ENCODE data around the gene SMIM15.

The SMIM15 gene

GRCh38 chr5:61159070-61159469 is 3.2 kb downstream of the SMIM15 start:
- Histone ChIP-seq H3K27me3 (ENCODE audit: insufficient read depth, low read length) (no peaks in the 10 kb centered on the region), H3K4me3 (ENCODE audit: low read length) (no peak overlapping the region), H3K36me3 (ENCODE audit: insufficient read depth, low read depth, low read length) (peaks cover 44% of the 10 kb centered on the region), H3K9ac (ENCODE audit: low read depth, low read length) (no peak overlapping the region), H3K27ac (ENCODE audit: low read length) (no peak overlapping the region), H3K9me3 (ENCODE audit: insufficient read depth, low read depth, low read length) (peaks cover 3% of the 10 kb centered on the region; the same call in 1 of the 2 replicates), H3K4me1 (ENCODE audit: insufficient read depth, low read length) (0 out of 2 replicates have a peak, but pooled peaks cover 3% of the 10 kb centered on the region)

- no peaks in the 10 kb centered on the region for H3K27me3 ChIP-seq (ENCODE audit: insufficient read depth, low read length)
- peaks cover 7% of the 10 kb centered on the region; the same call in 1 of the 2 replicates for H3K36me3 ChIP-seq (ENCODE audit: insufficient read depth, low read depth, low read length)
These were observed 10.4 kb downstream of the SMIM15 start for GRCh38 chr5:61151893-61152292.

DNA sequence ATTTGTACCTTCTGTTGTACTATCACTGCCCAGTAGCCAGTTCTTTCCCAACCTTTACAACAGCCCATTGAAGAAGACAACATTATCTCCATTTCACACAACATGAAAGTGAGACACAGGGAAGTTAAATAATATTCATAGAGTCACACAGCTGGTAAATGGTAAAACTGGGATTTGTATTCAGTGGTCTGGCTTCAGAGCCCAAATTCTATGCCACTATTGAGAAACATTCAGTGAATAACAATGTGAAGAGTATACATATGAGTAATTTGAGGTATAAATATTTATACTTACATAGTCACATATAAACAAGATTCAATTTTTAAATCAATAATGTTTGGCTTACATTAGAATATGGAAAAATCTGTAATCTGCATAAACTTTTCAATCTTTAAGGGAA is 13.8 kb downstream of the SMIM15 start:
- H3K4me1 ChIP-seq (ENCODE audit: insufficient read depth, low read length): no peaks in the 10 kb centered on the region
- H3K27me3 ChIP-seq (ENCODE audit: insufficient read depth, low read length): no peaks in the 10 kb centered on the region
- no peak overlapping the region for H3K27ac ChIP-seq (ENCODE audit: low read length)
- no peaks in the 10 kb centered on the region for H3K36me3 ChIP-seq (ENCODE audit: insufficient read depth, low read depth, low read length)
- no peak overlapping the region for H3K9ac ChIP-seq (ENCODE audit: low read depth, low read length)
- no peaks in the 10 kb centered on the region for H3K9me3 ChIP-seq (ENCODE audit: insufficient read depth, low read depth, low read length)
- H3K4me3 ChIP-seq (ENCODE audit: low read length): no peak overlapping the region

More at GRCh38 chr5:61151893-61152292, 10.4 kb downstream of the SMIM15 start:
- no peak overlapping the region for H3K27ac ChIP-seq (ENCODE audit: low read length)
- no peak overlapping the region for H3K9ac ChIP-seq (ENCODE audit: low read depth, low read length)
- no peaks in the 10 kb centered on the region for H3K9me3 ChIP-seq (ENCODE audit: insufficient read depth, low read depth, low read length)
- no peaks in the 10 kb centered on the region for H3K4me1 ChIP-seq (ENCODE audit: insufficient read depth, low read length)
- no peak overlapping the region for H3K4me3 ChIP-seq (ENCODE audit: low read length)

- Histone ChIP-seq H3K4me3 (ENCODE audit: low read length) (no peak overlapping the region), H3K36me3 (ENCODE audit: insufficient read depth, low read depth, low read length) (no peaks in the 10 kb centered on the region), H3K27ac (ENCODE audit: low read length) (no peak overlapping the region), H3K27me3 (ENCODE audit: insufficient read depth, low read length) (no peaks in the 10 kb centered on the region), H3K4me1 (ENCODE audit: insufficient read depth, low read length) (no peaks in the 10 kb centered on the region), H3K9ac (ENCODE audit: low read depth, low read length) (no peak overlapping the region), H3K9me3 (ENCODE audit: insufficient read depth, low read depth, low read length) (no peaks in the 10 kb centered on the region)
These were observed 19.5 kb downstream of the SMIM15 start for GRCh38 chr5:61142811-61143210.

GRCh38 chr5:61142391-61142790 is 19.9 kb downstream of the SMIM15 start:
- no peak overlapping the region for H3K27ac ChIP-seq (ENCODE audit: low read length)
- no peak overlapping the region for H3K9ac ChIP-seq (ENCODE audit: low read depth, low read length)
- no peaks in the 10 kb centered on the region for H3K4me1 ChIP-seq (ENCODE audit: insufficient read depth, low read length)
- no peaks in the 10 kb centered on the region for H3K9me3 ChIP-seq (ENCODE audit: insufficient read depth, low read depth, low read length)
- H3K27me3 ChIP-seq (ENCODE audit: insufficient read depth, low read length): no peaks in the 10 kb centered on the region
- H3K36me3 ChIP-seq (ENCODE audit: insufficient read depth, low read depth, low read length): no peaks in the 10 kb centered on the region
- H3K4me3 ChIP-seq (ENCODE audit: low read length): no peak overlapping the region

- H3K9me3 ChIP-seq (ENCODE audit: insufficient read depth, low read depth, low read length): no peaks in the 10 kb centered on the region
- H3K36me3 ChIP-seq (ENCODE audit: insufficient read depth, low read depth, low read length): no peaks in the 10 kb centered on the region
- H3K4me3 ChIP-seq (ENCODE audit: low read length): no peak overlapping the region
- H3K27ac ChIP-seq (ENCODE audit: low read length): no peak overlapping the region
- H3K27me3 ChIP-seq (ENCODE audit: insufficient read depth, low read length): no peaks in the 10 kb centered on the region
- no peak overlapping the region for H3K9ac ChIP-seq (ENCODE audit: low read depth, low read length)
- H3K4me1 ChIP-seq (ENCODE audit: insufficient read depth, low read length): no peaks in the 10 kb centered on the region
These were observed 20.5 kb downstream of the SMIM15 start for GRCh38 chr5:61141801-61142200.

GRCh38 chr5:61139931-61140330 is 22.3 kb downstream of the SMIM15 start:
- Histone ChIP-seq H3K27ac (ENCODE audit: low read length) (no peak overlapping the region), H3K9ac (ENCODE audit: low read depth, low read length) (no peak overlapping the region), H3K4me1 (ENCODE audit: insufficient read depth, low read length) (no peaks in the 10 kb centered on the region), H3K4me3 (ENCODE audit: low read length) (no peak overlapping the region), H3K9me3 (ENCODE audit: insufficient read depth, low read depth, low read length) (no peaks in the 10 kb centered on the region), H3K36me3 (ENCODE audit: insufficient read depth, low read depth, low read length) (no peaks in the 10 kb centered on the region), H3K27me3 (ENCODE audit: insufficient read depth, low read length) (no peaks in the 10 kb centered on the region)

- no peak overlapping the region for H3K4me3 ChIP-seq (ENCODE audit: low read length)
- no peaks in the 10 kb centered on the region for H3K27me3 ChIP-seq (ENCODE audit: insufficient read depth, low read length)
- H3K36me3 ChIP-seq (ENCODE audit: insufficient read depth, low read depth, low read length): no peaks in the 10 kb centered on the region
- no peaks in the 10 kb centered on the region for H3K9me3 ChIP-seq (ENCODE audit: insufficient read depth, low read depth, low read length)
- H3K27ac ChIP-seq (ENCODE audit: low read length): no peak overlapping the region
- H3K9ac ChIP-seq (ENCODE audit: low read depth, low read length): no peak overlapping the region
- no peaks in the 10 kb centered on the region for H3K4me1 ChIP-seq (ENCODE audit: insufficient read depth, low read length)
These were observed 23.0 kb downstream of the SMIM15 start for GRCh38 chr5:61139094-61139873.

- H3K27me3 ChIP-seq (ENCODE audit: insufficient read depth, low read length): no peaks in the 10 kb centered on the region
These were observed 24.4 kb downstream of the SMIM15 start for GRCh38 chr5:61137835-61138234.

DNA sequence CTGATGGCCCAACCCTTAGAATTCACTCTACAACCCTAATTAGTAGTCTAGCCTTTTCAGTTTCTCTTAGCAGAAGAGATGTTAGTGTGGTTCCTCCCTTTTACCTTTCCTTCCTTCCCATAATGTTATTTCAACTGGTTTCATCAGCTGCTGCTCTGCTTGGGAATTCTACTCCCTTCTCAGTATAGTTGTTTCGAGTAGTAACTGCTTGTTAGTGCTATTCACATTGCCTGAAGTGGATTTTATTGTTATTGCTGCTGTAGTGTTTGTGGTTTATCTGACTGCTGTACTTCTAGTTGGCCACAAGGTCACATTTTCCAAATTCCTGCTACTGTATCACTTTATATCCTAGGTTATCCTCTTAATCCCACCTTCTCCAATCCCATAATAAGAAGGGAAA is 29.7 kb downstream of the SMIM15 start:
- H3K27ac ChIP-seq (ENCODE audit: low read length): no peak overlapping the region

More at GRCh38 chr5:61137835-61138234, 24.4 kb downstream of the SMIM15 start:
- Histone ChIP-seq H3K27ac (ENCODE audit: low read length) (no peak overlapping the region), H3K4me1 (ENCODE audit: insufficient read depth, low read length) (no peaks in the 10 kb centered on the region), H3K4me3 (ENCODE audit: low read length) (no peak overlapping the region), H3K36me3 (ENCODE audit: insufficient read depth, low read depth, low read length) (no peaks in the 10 kb centered on the region), H3K9me3 (ENCODE audit: insufficient read depth, low read depth, low read length) (no peaks in the 10 kb centered on the region), H3K9ac (ENCODE audit: low read depth, low read length) (no peak overlapping the region)

DNA sequence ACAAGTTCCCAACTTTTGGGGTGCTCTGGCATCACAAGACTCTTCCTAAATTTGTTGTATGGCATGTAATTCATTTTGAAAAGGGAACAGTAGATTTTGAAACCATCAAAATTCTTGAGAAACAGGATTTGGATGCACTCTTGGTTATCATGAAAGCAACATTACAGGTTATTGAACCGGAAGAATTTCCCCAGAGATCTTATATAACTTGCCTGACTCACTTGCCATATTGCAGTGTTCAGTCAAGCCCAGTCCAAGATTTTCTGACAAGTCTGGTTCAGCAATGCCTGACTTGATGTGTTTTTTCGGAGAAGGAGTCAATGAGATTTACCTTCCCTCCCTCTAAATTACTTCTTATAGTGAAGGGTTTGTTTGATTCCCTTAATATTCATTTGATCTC is 32.0 kb downstream of the SMIM15 start:
- Histone ChIP-seq H3K9ac (ENCODE audit: low read depth, low read length) (no peak overlapping the region), H3K4me1 (ENCODE audit: insufficient read depth, low read length) (no peaks in the 10 kb centered on the region), H3K36me3 (ENCODE audit: insufficient read depth, low read depth, low read length) (no peaks in the 10 kb centered on the region), H3K9me3 (ENCODE audit: insufficient read depth, low read depth, low read length) (no peaks in the 10 kb centered on the region), H3K4me3 (ENCODE audit: low read length) (no peak overlapping the region), H3K27ac (ENCODE audit: low read length) (no peak overlapping the region), H3K27me3 (ENCODE audit: insufficient read depth, low read length) (no peaks in the 10 kb centered on the region)

More for the DNA sequence above, 29.7 kb downstream of the SMIM15 start:
- Histone ChIP-seq H3K4me1 (ENCODE audit: insufficient read depth, low read length) (no peaks in the 10 kb centered on the region), H3K9me3 (ENCODE audit: insufficient read depth, low read depth, low read length) (no peaks in the 10 kb centered on the region), H3K9ac (ENCODE audit: low read depth, low read length) (no peak overlapping the region), H3K27me3 (ENCODE audit: insufficient read depth, low read length) (no peaks in the 10 kb centered on the region), H3K36me3 (ENCODE audit: insufficient read depth, low read depth, low read length) (no peaks in the 10 kb centered on the region), H3K4me3 (ENCODE audit: low read length) (no peak overlapping the region)

DNA sequence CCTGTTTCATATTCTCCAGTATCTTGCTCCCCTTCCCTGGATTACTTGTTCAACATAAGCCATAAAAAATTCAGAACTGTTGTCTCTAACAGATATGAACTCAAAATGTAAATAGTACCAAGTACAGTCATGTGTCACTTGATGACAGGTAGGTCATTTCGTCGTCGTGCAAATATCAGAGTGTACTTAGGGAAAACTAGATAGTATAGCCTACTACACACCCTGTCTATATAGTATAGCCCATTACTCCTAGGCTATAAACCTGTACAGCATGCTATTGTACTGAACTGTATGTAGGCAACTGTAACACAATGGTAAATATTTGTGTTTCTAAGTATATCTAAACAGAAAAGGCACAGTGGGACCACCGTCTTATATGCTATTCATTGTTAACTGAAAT is 39.1 kb downstream of the SMIM15 start:
- Histone ChIP-seq H3K4me1 (ENCODE audit: insufficient read depth, low read length) (no peaks in the 10 kb centered on the region), H3K9me3 (ENCODE audit: insufficient read depth, low read depth, low read length) (no peaks in the 10 kb centered on the region), H3K36me3 (ENCODE audit: insufficient read depth, low read depth, low read length) (no peaks in the 10 kb centered on the region), H3K4me3 (ENCODE audit: low read length) (no peak overlapping the region), H3K9ac (ENCODE audit: low read depth, low read length) (no peak overlapping the region), H3K27me3 (ENCODE audit: insufficient read depth, low read length) (no peaks in the 10 kb centered on the region), H3K27ac (ENCODE audit: low read length) (no peak overlapping the region)
